A673 (cell line): ENCODE results near the gene PAXX. TPM values are rescaled to one million over a fixed set of nuclear protein-coding genes. Genes with fewer than 3 reads are reported as not detected.

Source experiments
- BruUV-seq: library from RNA; stranded (reverse); fragments of 400-500 nt; replicated peaks from 2 replicates; lab custom pipeline; 2021; lab: Mats Ljungman, UMichigan
- CTCF ChIA-PET: fragments of 300-600 bp; sonication (Branson Sonifier 250); formaldehyde crosslinking; loops from one replicate; lab custom pipeline; 2022; ENCODE audit warnings: antibody characterized with exemption; lab: Charles Lee
- POLR2A ChIA-PET: fragments of 300-600 bp; sonication (Branson Sonifier 250); formaldehyde crosslinking; loops from one replicate; lab custom pipeline; 2022; ENCODE audit warnings: antibody characterized with exemption; ENCODE audit not compliant: low non-redundant PET; lab: Charles Lee
- DNase-seq: peaks from one replicate; pipeline ENCODE4 v3.0.0-alpha.2; 2015; ENCODE audit warnings: low spot score
- H3K27ac ChIP-seq: fragments of 200-600 bp; sonication (generic); 2 replicates; pipeline ENCODE4 v1.5.1; 2016; ENCODE audit warnings: mixed run types, low read depth, mild to moderate bottlenecking, mixed read lengths, antibody characterized with exemption, low read length; ENCODE audit not compliant: poor library complexity, severe bottlenecking
- H3K27me3 ChIP-seq: fragments of 200-600 bp; sonication (generic); replicated peaks from 2 replicates; pipeline ENCODE4 v1.6.1; 2017; ENCODE audit warnings: mixed run types, low read depth, mild to moderate bottlenecking, mixed read lengths, antibody characterized with exemption, low read length; ENCODE audit not compliant: insufficient read depth, poor library complexity
- H3K36me3 ChIP-seq: fragments of 200-600 bp; sonication (generic); 2 replicates; pipeline ENCODE4 v1.6.1; 2016; ENCODE audit warnings: mixed run types, mild to moderate bottlenecking, mixed read lengths, antibody characterized with exemption, low read length; ENCODE audit not compliant: insufficient read depth, poor library complexity, severe bottlenecking
- H3K4me1 ChIP-seq: fragments of 200-600 bp; sonication (generic); 2 replicates; pipeline ENCODE4 v1.6.1; 2017; ENCODE audit warnings: mixed run types, mild to moderate bottlenecking, mixed read lengths, antibody characterized with exemption, low read length; ENCODE audit not compliant: insufficient read depth, poor library complexity, severe bottlenecking
- H3K4me3 ChIP-seq: fragments of 200-600 bp; sonication (generic); 2 replicates; pipeline ENCODE4 v1.5.1; 2016; ENCODE audit warnings: low read depth, mixed run types, mild to moderate bottlenecking, mixed read lengths, low read length; ENCODE audit not compliant: poor library complexity, severe bottlenecking
- H3K9me3 ChIP-seq: fragments of 200-600 bp; sonication (generic); 2 replicates; pipeline ENCODE4 v1.6.1; 2016; ENCODE audit warnings: mixed run types, low read depth, mild to moderate bottlenecking, mixed read lengths, antibody characterized with exemption, low read length; ENCODE audit not compliant: poor library complexity, severe bottlenecking
- CTCF ChIP-seq: fragments of 300-800, 200-600 bp; sonication (generic); conservative IDR thresholded peaks from 2 replicates; pipeline ENCODE4 v1.5.1; 2017; ENCODE audit warnings: low read depth, mild to moderate bottlenecking, antibody characterized with exemption, low read length, moderate library complexity, mixed read lengths
- EZH2 ChIP-seq: fragments of 200-600 bp; sonication (generic); IDR thresholded peaks from 2 replicates; pipeline ENCODE4 v1.6.1; 2017; ENCODE audit warnings: borderline replicate concordance, low read depth, mild to moderate bottlenecking, mixed read lengths, antibody characterized with exemption, low read length; ENCODE audit not compliant: poor library complexity, severe bottlenecking
- intact Hi-C: fragments of 100-400 bp; cut with micrococcal nuclease; formaldehyde crosslinking; loops from one replicate; pipeline ENCODE4 v1.10.0; 2022; ENCODE audit not compliant: unreplicated experiment
- total RNA-seq: library from RNA; stranded (reverse); gene quantifications from 2 replicates; pipeline ENCODE4 v1.2.3, GENCODE V29; 2021

Gene PAXX
- total RNA-seq, 1 experiment from 2014 or later, result 91.5 TPM

GRCh38 chr9:136944212-136944518 is 48.1 kb upstream of the PAXX start:
- BruUV-seq, result no TSS peak
- Histone ChIP-seq H3K9me3 (no peaks in the 10 kb centered on the region), H3K4me3 (peak overlapping the region; percentile 92), H3K4me1 (no peaks in the 10 kb centered on the region), H3K36me3 (peaks cover 33% of the 10 kb centered on the region), H3K27me3 (no peaks in the 10 kb centered on the region), H3K27ac (peak overlapping the region; percentile 90)
- intact Hi-C loops, result no loop called here
- peak; percentile 52 for DNase-seq
- ChIA-PET POLR2A (no interaction called here), CTCF (no interaction called here)
- no peak for TF ChIP-seq CTCF
- no peak for TF ChIP-seq EZH2

GRCh38 chr9:136944519-136945332 is 47.5 kb upstream of the PAXX start, which contains the start of the genes C8G and FBXW5:
Gene C8G (plus strand): TSS chr9:136945243. CDS start chr9:136945321, 78 bp downstream.
Gene FBXW5 (minus strand): TSS chr9:136944738. CDS start chr9:136944083, 655 bp downstream.
- intact Hi-C loops, result no loop called here
- H3K27ac ChIP-seq, result peak within 1 kb of the TSS; percentile 90
- no peaks in the 10 kb centered on the region for H3K9me3 ChIP-seq
- H3K4me3 ChIP-seq, result peak within 1 kb of the TSS; percentile 92
- BruUV-seq, result no TSS peak
- CTCF ChIA-PET, result interaction anchor here (0.6 kb wide), 1 partner anchor 36 kb away, joined by 4 read pairs; no protein-coding TSS in a partner anchor
- peak; percentile 97 for DNase-seq
- H3K27me3 ChIP-seq, result no peaks in the 10 kb centered on the region
- peak; percentile 98 for TF ChIP-seq CTCF
- no peak for TF ChIP-seq EZH2
- no peaks in the 10 kb centered on the region for H3K4me1 ChIP-seq
- peaks cover 32% of the 10 kb centered on the region for H3K36me3 ChIP-seq
- POLR2A ChIA-PET, result no interaction called here

- H3K9me3 ChIP-seq, result no peaks in the 10 kb centered on the region
- POLR2A ChIA-PET, result no interaction called here
- H3K36me3 ChIP-seq, result peaks cover 23% of the 10 kb centered on the region
- intact Hi-C loops, result no loop called here
- no peak overlapping the region for H3K27ac ChIP-seq
- no TSS peak for BruUV-seq
- no peaks in the 10 kb centered on the region for H3K4me1 ChIP-seq
- H3K27me3 ChIP-seq, result no peaks in the 10 kb centered on the region
- no peak overlapping the region for H3K4me3 ChIP-seq
- DNase-seq, result no peak
- CTCF ChIA-PET, result interaction anchor here (0.6 kb wide), 1 partner anchor 37 kb away, joined by 4 read pairs; no protein-coding TSS in a partner anchor
- TF ChIP-seq EZH2 (no peak), CTCF (no peak)
These were observed 46.6 kb upstream of the PAXX start for GRCh38 chr9:136945333-136946227.
